Sciatic nerve (tissue), 2 donors: ENCODE results near the gene ATG101. TPM values are rescaled to one million over a fixed set of nuclear protein-coding genes. Genes with fewer than 3 reads are reported as not detected.

Source experiments
- ATAC-seq: fragments of 200-7000 bp; cut with Tn5 transposase; one replicate; pipeline ENCODE4 v1.9.1; 2020; ENCODE audit warnings: mild to moderate bottlenecking, moderate library complexity
- DNase-seq: peaks from one replicate; pipeline ENCODE4 v3.0.0-alpha.2; 2020; ENCODE audit warnings: low spot score
- intact Hi-C: fragments of 100-400 bp; cut with DNase I; formaldehyde crosslinking; loops from one replicate; pipeline ENCODE4 v1.14.2; 2022
- total RNA-seq: library from RNA; stranded (reverse); fragmentation: NEBNext Ultra II Directional; extraction: Animal tissue kit (Norgen Biotek cat#: 25700); gene quantifications from one replicate; pipeline ENCODE4 v1.2.1, GENCODE V29; 2021
- donor health status: DM: no; HTN: no; CAD: no.
- donor health status: DM: no; HTN: no; CAD: no.

ATG101 gene
- total RNA-seq, result 28.2 TPM

- ATAC-seq (peak; percentile 97), DNase-seq (peak; percentile 92)
- intact Hi-C loops, result no loop called here
Measured at GRCh38 chr12:52069327-52070184, at the start of gene ATG101. ATG101 (plus strand) TSS chr12:52069978; CDS start chr12:52073651, 3,673 bp downstream.

- no peak for DNase-seq
- ATAC-seq, result no peak
- intact Hi-C loops, result no loop called here
Measured at GRCh38 chr12:52020539-52021336, 49.0 kb upstream of the ATG101 start.

- ATAC-seq (no peak), DNase-seq (peak; percentile 66)
- intact Hi-C loops, result no loop called here
Measured at GRCh38 chr12:52022841-52023181, 47.0 kb upstream of the ATG101 start.

- intact Hi-C loops, result no loop called here
- ATAC-seq (peak; percentile 77), DNase-seq (peak; percentile 95)
Measured at GRCh38 chr12:52023182-52023975, 46.4 kb upstream of the ATG101 start.

GRCh38 chr12:52023976-52024688 is 45.6 kb upstream of the ATG101 start:
- ATAC-seq, result no peak

GRCh38 chr12:52024845-52025230 is 44.9 kb upstream of the ATG101 start:
- intact Hi-C loops, result no loop called here
- peak; percentile 54 for ATAC-seq
- no peak for DNase-seq

More at GRCh38 chr12:52023976-52024688, 45.6 kb upstream of the ATG101 start:
- intact Hi-C loops, result no loop called here
- no peak for DNase-seq

GRCh38 chr12:52026263-52026662 is 43.5 kb upstream of the ATG101 start:
- no peak for DNase-seq
- ATAC-seq, result no peak
- intact Hi-C loops, result loop anchor here (2.0 kb wide), 1 partner anchor 55 kb away; no protein-coding TSS in a partner anchor

- ATAC-seq (no peak), DNase-seq (no peak)
Measured at GRCh38 chr12:52027085-52027843, 42.5 kb upstream of the ATG101 start.

GRCh38 chr12:52029685-52030084 is 40.1 kb upstream of the ATG101 start:
- DNase-seq, result no peak
- intact Hi-C loops, result no loop called here
- ATAC-seq, result no peak

More at GRCh38 chr12:52027085-52027843, 42.5 kb upstream of the ATG101 start:
- intact Hi-C loops, result loop anchor here (2.0 kb wide), 1 partner anchor 54 kb away; no protein-coding TSS in a partner anchor

- intact Hi-C loops, result no loop called here
- peak; percentile 65 for ATAC-seq
- DNase-seq, result peak; percentile 86
Measured at GRCh38 chr12:52032446-52032803, 37.4 kb upstream of the ATG101 start.

- intact Hi-C loops, result no loop called here
Measured at GRCh38 chr12:52032804-52033445, 36.9 kb upstream of the ATG101 start.

GRCh38 chr12:52033446-52034140 is 36.2 kb upstream of the ATG101 start:
- ATAC-seq, result peak; percentile 3

More at GRCh38 chr12:52032804-52033445, 36.9 kb upstream of the ATG101 start:
- DNase-seq (peak; percentile 98), ATAC-seq (peak; percentile 94)

GRCh38 chr12:52035190-52035589 is 34.6 kb upstream of the ATG101 start:
- ATAC-seq (no peak), DNase-seq (no peak)
- intact Hi-C loops, result no loop called here

More at GRCh38 chr12:52033446-52034140, 36.2 kb upstream of the ATG101 start:
- no peak for DNase-seq
- intact Hi-C loops, result no loop called here

GRCh38 chr12:52035926-52036325 is 33.9 kb upstream of the ATG101 start:
- no peak for DNase-seq
- ATAC-seq, result no peak
- intact Hi-C loops, result no loop called here

- intact Hi-C loops, result no loop called here
- ATAC-seq (peak; percentile 69), DNase-seq (peak; percentile 96)
Measured at GRCh38 chr12:52036587-52037171, 33.1 kb upstream of the ATG101 start.

GRCh38 chr12:52037248-52037861 is 32.4 kb upstream of the ATG101 start:
- DNase-seq (peak; percentile 85), ATAC-seq (peak; percentile 3)
- intact Hi-C loops, result no loop called here
